CD4-positive, alpha-beta T cell (primary cell): ENCODE measurements around the gene PTPRE. TPM values are rescaled to one million over a fixed set of nuclear protein-coding genes. Genes with fewer than 3 reads are reported as not detected.

Source experiments
- ATAC-seq: fragments of 200-7000 bp; cut with Tn5 transposase; one replicate; pipeline ENCODE4 v1.10.0; 2022; ENCODE audit warnings: mild to moderate bottlenecking; ENCODE audit not compliant: poor library complexity
- CTCF ChIA-PET: fragments of 350-600 bp; sonication (Branson Sonifier 250); formaldehyde crosslinking; loops from one replicate; lab custom pipeline; 2021; ENCODE audit warnings: antibody characterized with exemption, inconsistent platforms; lab: Charles Lee
- POLR2A ChIA-PET: fragments of 350-600 bp; sonication (Branson Sonifier 250); formaldehyde crosslinking; loops from one replicate; lab custom pipeline; 2021; ENCODE audit warnings: antibody characterized with exemption, inconsistent platforms; lab: Charles Lee
- DNase-seq, 14 experiments: peaks; one replicate each; pipeline ENCODE4 v3.0.0-alpha.2; 2013 to 2020; ENCODE audit warnings: mixed read lengths in 2 of 14
- H3K27ac ChIP-seq, 2 donors: one replicate each; pipeline versions ENCODE4 v1.5.1 to v1.7.0; 2013; ENCODE audit warnings: low read length in 2 of 2, low read depth in 1 of 2, mild to moderate bottlenecking in 1 of 2
- H3K27me3 ChIP-seq, 2 experiments: 1 replicate in 1 of 2; 2 replicates in 1 of 2; pipeline versions ENCODE4 v1.6.1 to v1.7.0; 2013; ENCODE audit warnings: low read length in 2 of 2, control low read depth in 1 of 2, mild to moderate bottlenecking in 1 of 2, moderate library complexity in 1 of 2; ENCODE audit not compliant: insufficient read depth in 2 of 2, control insufficient read depth in 1 of 2
- H3K36me3 ChIP-seq: one replicate; pipeline ENCODE4 v1.6.1; 2013; ENCODE audit warnings: low read length, control low read depth; ENCODE audit not compliant: insufficient read depth
- H3K4me1 ChIP-seq: one replicate; pipeline ENCODE4 v1.6.1; 2013; ENCODE audit warnings: low read length, control low read depth; ENCODE audit not compliant: insufficient read depth
- H3K4me3 ChIP-seq: one replicate; pipeline ENCODE4 v1.5.1; 2013; ENCODE audit warnings: mild to moderate bottlenecking, low read length, moderate library complexity
- H3K9me3 ChIP-seq, 2 experiments: 1 replicate in 1 of 2; 2 replicates in 1 of 2; pipeline versions ENCODE4 v1.6.1 to v1.7.0; 2013; ENCODE audit warnings: low read length in 2 of 2, mild to moderate bottlenecking in 2 of 2, control low read depth in 1 of 2, moderate library complexity in 1 of 2; ENCODE audit not compliant: control insufficient read depth in 1 of 2, insufficient read depth in 1 of 2
- H3K27ac Mint-ChIP-seq: one replicate; pipeline ENCODE4 v1.8.0; 2020; ENCODE audit warnings: mixed read lengths
- H3K27me3 Mint-ChIP-seq: one replicate; pipeline ENCODE4 v1.8.0; 2021; ENCODE audit warnings: mixed read lengths
- H3K36me3 Mint-ChIP-seq: one replicate; pipeline ENCODE4 v1.8.0; 2021; ENCODE audit warnings: low read depth, mixed read lengths
- H3K4me1 Mint-ChIP-seq: one replicate; pipeline ENCODE4 v1.8.0; 2021; ENCODE audit warnings: low read depth, mixed read lengths
- H3K4me3 Mint-ChIP-seq: one replicate; pipeline ENCODE4 v1.8.0; 2020; ENCODE audit warnings: mild to moderate bottlenecking, mixed read lengths
- H3K9me3 Mint-ChIP-seq: one replicate; pipeline ENCODE4 v1.8.0; 2020; ENCODE audit warnings: mixed read lengths
- CTCF ChIP-seq: fragments of 200-600 bp; IDR thresholded peaks from one replicate; pipeline ENCODE4 v1.8.0; 2022; ENCODE audit warnings: antibody characterized with exemption, mild to moderate bottlenecking
- intact Hi-C, 2 experiments: fragments of 100-400 bp; cut with DNase I in 1 of 2; cut with micrococcal nuclease in 1 of 2; formaldehyde crosslinking; loops; one replicate each; pipeline versions ENCODE4 v1.15.1 to v1.9.0; 2023 to 2025; cut with DNase I, micrococcal nuclease
- total RNA-seq, 174 experiments: library from RNA in 2 of 174; stranded (reverse) in 2 of 174; gene quantifications; one replicate each; pipeline ENCODE4 v1.2.3 and lab custom pipeline; 2021 to 2026

PTPRE gene
- total RNA-seq, 2 experiments from 2014 or later: 47.6 to 55.1 TPM

GRCh38 chr10:128081222-128081621 is 174.3 kb downstream of the PTPRE start:
- no peak overlapping the region for H3K4me3 ChIP-seq
- Mint-ChIP-seq H3K36me3 (peaks cover 80% of the 10 kb centered on the region), H3K27me3 (no peaks in the 10 kb centered on the region), H3K27ac (no peak overlapping the region), H3K4me3 (no peak overlapping the region), H3K4me1 (no peaks in the 10 kb centered on the region), H3K9me3 (no peaks in the 10 kb centered on the region)
- peaks cover 83% of the 10 kb centered on the region for H3K36me3 ChIP-seq
- no peaks in the 10 kb centered on the region for H3K27me3 ChIP-seq
- H3K27ac ChIP-seq: no peak overlapping the region
- ATAC-seq (no peak), DNase-seq (no peak)
- H3K4me1 ChIP-seq: no peaks in the 10 kb centered on the region
- no peak for TF ChIP-seq CTCF
- POLR2A ChIA-PET: no interaction called here
- intact Hi-C loops: no loop called here
- no peaks in the 10 kb centered on the region for H3K9me3 ChIP-seq
- CTCF ChIA-PET: interaction anchor here (1.8 kb wide), 1 partner anchor 46 kb away, joined by 5 read pairs; no protein-coding TSS in a partner anchor

DNA sequence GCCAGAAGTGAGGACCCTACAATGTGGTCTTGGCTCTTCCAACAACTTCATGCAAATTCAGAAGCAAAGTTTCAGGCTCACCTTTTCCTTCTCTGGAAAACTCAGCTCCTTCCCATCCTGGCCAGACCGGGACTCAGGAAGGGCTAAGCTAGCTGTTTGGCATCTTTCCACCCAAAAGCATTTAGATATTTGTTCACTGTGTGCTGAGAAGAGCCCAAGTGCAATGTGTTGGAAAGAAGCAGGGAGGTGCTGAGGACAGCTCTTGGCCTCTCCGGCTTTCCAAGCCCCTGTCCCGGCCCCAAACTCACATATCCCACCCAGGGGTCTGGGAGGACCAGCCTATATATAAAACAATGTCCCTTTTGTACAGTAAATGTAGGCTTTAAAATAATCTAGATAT is 174.8 kb downstream of the PTPRE start:
- ATAC-seq (no peak), DNase-seq (no peak)
- Histone ChIP-seq H3K36me3 (peaks cover 78% of the 10 kb centered on the region), H3K4me3 (no peak overlapping the region), H3K27ac (no peak overlapping the region), H3K9me3 (no peaks in the 10 kb centered on the region), H3K4me1 (no peaks in the 10 kb centered on the region), H3K27me3 (no peaks in the 10 kb centered on the region)
- ChIA-PET POLR2A (no interaction called here), CTCF (interaction anchor here (1.8 kb wide), 1 partner anchor 46 kb away, joined by 5 read pairs; no protein-coding TSS in a partner anchor)
- no peak for TF ChIP-seq CTCF
- Mint-ChIP-seq H3K4me1 (no peaks in the 10 kb centered on the region), H3K27ac (no peak overlapping the region), H3K4me3 (no peak overlapping the region), H3K27me3 (no peaks in the 10 kb centered on the region), H3K9me3 (no peaks in the 10 kb centered on the region), H3K36me3 (peaks cover 75% of the 10 kb centered on the region)
- intact Hi-C loops: no loop called here

- Mint-ChIP-seq H3K27me3 (no peaks in the 10 kb centered on the region), H3K9me3 (no peaks in the 10 kb centered on the region), H3K4me3 (no peak overlapping the region), H3K4me1 (no peaks in the 10 kb centered on the region), H3K36me3 (peaks cover 60% of the 10 kb centered on the region), H3K27ac (no peak overlapping the region)
- H3K36me3 ChIP-seq: peaks cover 62% of the 10 kb centered on the region
- H3K27ac ChIP-seq: no peak overlapping the region
- CTCF ChIA-PET: interaction anchor here (2.0 kb wide), 1 partner anchor 48 kb away, joined by 6 read pairs; no protein-coding TSS in a partner anchor
- no peak overlapping the region for H3K4me3 ChIP-seq
- POLR2A ChIA-PET: interaction anchor here (1.3 kb wide), 1 partner anchor 20 kb away, joined by 6 read pairs; no protein-coding TSS in a partner anchor
- TF ChIP-seq CTCF: no peak
- peaks cover 5% of the 10 kb centered on the region for H3K4me1 ChIP-seq
- no peaks in the 10 kb centered on the region for H3K9me3 ChIP-seq
- no peak for DNase-seq
- ATAC-seq: no peak
- intact Hi-C loops: no loop called here
- H3K27me3 ChIP-seq: no peaks in the 10 kb centered on the region
Measured at GRCh38 chr10:128083191-128083895, 176.4 kb downstream of the PTPRE start.
